HG03066 (cell line): ENCODE results near the gene HSF4.

ENCODE experiments used
- ATAC-seq: cut with Tn5 transposase; IDR thresholded peaks from one replicate; pipeline ENCODE4 v1.9.1; 2021; ENCODE audit warnings: low read depth; ENCODE audit not compliant: unreplicated experiment

Gene HSF4

DNA sequence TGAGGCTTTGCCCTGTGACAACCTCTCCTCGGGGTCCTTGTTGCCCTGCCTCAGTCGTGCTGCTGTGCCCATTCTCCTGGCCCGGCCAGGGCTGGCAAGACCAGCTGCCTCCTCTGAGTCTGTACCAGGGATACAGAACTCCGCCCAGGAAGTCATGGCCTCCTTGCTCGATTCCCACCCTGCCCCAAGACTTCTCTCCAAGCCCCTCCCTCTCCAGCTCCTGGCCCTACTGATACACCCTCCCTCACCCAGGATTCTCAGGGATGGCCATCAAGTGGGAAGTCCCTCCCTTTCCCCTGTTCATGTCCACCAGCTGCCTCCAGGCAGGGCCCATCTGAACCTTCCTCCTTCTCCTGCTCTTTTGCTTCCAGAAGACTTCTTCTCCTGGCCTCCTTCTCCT is 51.2 kb downstream of the HSF4 start:
- ATAC-seq = no peak

DNA sequence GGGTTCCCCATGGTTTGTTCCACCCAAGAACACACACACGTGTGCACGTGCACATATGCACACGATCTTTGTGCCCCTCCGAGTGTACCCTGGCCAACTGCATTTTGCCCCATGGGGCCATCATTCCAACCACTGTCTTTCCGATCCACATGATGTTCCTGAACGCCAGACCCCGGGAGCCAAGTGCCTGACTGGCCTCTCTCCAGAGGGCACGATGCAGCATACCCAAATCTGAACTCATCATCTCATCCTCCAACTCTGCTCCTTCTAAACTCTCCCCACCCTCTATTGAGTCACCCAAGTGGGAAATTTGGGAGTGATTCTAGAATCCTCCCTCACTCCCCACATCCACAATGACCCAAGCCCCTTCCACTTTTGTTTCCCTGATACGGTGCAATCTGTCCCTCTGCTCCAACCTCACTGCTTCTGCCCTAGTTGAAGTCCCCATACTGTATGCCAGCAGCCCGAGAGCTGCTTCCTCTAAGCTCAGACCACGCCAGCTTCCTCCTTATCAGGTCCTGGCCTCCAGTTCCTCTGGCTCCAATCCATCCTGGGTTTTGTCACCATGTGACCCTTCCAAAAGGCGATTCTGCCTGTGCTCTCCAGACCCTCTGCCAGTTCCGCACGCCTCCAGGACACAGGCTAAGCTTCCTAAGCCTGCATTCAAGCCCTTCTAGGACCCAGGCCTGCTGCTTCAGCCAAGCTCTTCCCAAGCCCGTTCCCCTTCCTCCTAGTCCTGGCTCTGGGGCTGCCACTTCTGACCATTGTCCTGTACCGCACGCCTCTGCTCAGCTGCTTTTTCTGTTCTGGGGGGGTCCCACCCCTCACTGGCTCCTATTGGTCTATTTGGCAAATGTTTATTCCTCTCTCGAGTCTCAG is 52.3 kb downstream of the HSF4 start:
- ATAC-seq = no peak
